ENCODE data around the gene C2CD3.

Gene C2CD3

DNA sequence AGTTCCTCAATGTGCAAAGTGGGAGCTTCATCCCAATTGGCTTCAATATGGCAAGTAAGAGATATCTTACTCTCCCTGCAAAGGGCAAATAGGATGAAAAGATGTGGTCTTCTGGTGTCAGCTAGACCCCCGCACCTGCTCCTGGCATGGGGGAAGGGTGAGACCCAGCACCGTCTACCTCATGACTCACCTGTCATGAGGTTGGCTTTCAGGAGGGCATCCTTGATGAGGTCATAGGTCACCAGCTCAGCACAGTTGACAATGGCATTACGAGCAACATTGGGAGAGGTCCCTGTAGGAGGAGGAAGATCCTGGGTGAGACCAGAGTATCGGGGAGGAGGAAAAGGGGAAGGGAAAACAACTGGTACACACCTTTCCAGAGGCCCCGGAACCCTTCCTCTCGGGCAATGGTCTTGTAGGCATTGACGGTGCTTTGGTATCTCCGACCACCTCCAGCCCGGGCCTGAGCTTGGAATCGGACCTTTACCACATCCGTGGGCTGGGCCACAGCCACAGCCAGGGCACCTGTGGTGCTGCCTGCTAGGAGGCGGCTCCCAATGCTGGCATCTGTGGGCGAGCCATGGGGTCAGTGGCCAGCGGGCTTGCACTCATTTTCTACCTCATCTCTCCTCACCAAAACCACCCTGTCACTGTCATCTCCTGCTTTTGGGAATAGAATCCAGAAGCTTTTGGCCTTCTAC, 194.2 kb downstream of the C2CD3 start:
- H3K4me3 ChIP-seq (ENCODE audit: low read length), result no peak overlapping the region
- DNase-seq (ENCODE audit: low read depth, low spot score), result no peak

DNA sequence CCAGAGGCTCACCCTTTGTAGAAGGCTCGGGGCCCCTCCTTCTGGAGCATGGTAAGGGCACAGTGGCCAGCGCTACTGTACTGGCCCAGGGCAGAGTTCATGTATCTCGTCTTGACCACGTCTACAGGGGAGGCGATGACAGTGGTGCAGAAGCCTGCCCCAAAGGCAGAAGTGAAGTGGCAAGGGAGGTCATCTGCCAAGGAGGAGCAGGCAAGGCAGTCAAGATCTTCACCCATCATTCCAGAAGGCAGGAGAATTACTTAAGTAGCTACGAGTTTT, 195.4 kb downstream of the C2CD3 start:
- no peak for DNase-seq (ENCODE audit: low read depth, low spot score)
- H3K4me3 ChIP-seq (ENCODE audit: low read length), result no peak overlapping the region

DNA sequence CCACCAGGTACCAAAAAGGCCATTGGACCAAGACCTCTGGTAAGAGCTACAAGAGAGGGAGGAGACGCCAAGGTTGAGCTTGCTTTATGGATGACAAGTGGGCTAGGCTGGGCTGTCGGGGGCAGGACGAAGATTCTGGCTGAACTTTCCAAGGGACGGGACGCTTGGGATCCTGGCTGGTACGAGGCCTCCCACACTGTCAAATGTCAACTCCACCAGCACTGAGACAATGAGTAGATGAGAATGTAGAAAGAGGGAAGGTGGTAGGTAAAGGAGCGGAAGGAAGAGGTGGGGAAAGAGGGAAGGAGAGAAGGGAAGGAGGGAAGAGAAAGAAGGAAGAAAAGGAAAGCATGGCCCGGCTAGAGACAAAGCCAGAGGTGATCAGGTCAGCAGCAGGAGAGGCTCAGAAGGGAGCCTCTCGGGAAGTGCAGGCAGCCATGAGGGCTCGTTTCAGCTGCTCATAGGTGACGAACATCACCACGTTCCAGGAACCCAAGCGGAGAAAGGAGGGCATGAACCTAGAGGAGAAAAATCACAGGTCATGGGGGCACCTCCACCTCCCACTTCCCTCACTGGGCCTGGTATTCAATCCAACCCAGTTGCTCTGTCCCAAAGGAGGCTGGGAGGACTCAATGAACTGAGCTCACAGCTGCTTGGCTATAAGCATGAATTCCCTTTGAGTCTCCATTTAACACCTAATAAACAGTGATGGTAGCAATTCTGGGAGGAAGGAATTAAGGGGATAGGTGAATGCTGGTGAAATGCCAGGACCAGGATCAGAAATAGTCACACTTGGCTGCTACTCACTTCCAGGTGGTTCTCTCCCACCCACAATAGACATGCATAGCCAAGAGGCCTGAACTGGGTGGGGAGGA, 196.0 kb downstream of the C2CD3 start:
- DNase-seq (ENCODE audit: low read depth, low spot score), result no peak
- no peak overlapping the region for H3K4me3 ChIP-seq (ENCODE audit: low read length)

DNA sequence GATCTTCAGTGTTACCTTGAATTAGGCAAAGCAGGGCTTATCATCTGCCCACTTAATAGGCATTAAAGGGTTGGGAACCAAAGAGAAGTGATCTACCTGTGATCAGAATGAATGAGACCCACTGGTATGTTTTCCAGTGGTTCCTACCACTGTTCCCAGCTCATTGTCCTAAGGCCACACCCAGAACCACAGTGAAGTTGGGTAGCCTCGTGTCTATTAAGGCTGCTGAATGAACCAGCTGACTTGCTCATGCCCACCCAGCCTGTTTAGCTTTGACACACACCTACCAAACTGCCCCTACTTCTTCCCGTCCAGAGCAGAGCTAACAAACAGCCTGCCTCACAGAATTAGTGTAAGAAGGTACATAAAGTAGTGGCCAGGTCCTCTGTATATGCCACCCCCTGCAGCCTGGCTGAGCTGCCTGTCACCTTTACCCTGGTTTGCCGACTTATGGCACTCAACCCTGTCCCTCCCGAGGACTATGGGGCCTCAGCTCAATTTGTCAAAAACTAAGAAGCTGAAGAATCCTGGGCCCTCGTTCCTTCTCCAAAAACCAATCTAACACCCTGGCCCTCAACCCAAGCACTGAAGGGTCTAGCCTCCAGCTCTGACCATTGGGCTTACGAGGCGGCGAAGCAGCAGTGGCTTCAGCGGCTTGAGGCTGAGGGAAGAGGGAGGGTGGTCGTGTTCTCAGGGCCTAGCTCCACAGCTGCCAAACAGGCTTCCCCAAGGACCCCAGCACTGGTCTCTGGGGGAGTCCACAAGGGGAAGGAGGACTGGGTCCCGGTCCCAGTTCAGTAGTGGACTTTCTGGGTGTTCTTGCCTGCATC, 198.0 kb downstream of the C2CD3 start:
- no peak overlapping the region for H3K4me3 ChIP-seq (ENCODE audit: low read length)
- DNase-seq (ENCODE audit: low read depth, low spot score), result no peak

DNA sequence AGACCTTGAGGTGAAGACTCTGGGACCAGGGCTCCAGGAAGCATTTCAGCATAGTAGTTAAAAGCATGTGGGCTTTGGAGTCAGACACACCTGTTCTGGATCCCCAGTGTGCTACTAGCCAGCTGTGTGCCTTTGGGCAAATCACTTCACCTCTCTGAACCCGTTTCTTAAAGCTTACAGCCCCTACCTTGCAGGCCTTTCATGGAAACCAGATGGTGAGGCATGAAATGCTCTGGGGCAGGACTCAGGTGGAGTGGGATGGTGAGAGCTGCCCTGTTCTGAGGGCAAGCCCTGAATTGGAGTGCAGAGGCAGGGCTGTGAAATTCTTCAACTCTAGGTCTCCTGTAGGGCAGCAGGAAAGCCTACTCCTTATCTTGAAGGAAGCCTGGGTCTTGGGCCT, 198.6 kb downstream of the C2CD3 start:
- no peak for DNase-seq (ENCODE audit: low read depth, low spot score)
- no peak overlapping the region for H3K4me3 ChIP-seq (ENCODE audit: low read length)

DNA sequence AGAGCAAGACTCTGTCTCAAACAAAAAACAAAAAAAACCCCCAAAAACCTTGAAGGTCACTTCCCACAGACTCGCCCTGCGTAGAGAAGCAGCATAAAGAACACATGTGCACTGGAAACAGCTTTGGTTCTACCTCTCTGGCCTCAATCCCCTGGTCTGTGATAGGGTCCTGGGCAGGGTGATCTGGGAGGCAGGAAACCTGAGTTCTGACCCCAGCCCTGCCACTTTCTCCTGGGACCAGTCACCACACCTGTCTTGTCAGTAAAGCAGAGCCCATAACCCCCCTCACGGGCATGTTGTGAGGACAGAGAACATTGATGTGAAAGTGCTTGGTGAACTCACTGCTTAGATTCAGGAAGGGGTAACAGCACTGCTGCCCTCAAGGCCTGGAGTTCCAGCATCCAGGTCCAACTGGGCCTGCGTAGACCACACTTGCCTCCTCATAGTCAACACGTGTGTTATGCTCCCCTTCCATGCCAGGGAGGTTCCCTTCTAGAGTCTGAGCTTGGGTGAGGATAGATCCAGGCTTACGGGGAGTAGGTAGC, 199.6 kb downstream of the C2CD3 start:
- no peak overlapping the region for H3K4me3 ChIP-seq (ENCODE audit: low read length)
- no peak for DNase-seq (ENCODE audit: low read depth, low spot score)

DNA sequence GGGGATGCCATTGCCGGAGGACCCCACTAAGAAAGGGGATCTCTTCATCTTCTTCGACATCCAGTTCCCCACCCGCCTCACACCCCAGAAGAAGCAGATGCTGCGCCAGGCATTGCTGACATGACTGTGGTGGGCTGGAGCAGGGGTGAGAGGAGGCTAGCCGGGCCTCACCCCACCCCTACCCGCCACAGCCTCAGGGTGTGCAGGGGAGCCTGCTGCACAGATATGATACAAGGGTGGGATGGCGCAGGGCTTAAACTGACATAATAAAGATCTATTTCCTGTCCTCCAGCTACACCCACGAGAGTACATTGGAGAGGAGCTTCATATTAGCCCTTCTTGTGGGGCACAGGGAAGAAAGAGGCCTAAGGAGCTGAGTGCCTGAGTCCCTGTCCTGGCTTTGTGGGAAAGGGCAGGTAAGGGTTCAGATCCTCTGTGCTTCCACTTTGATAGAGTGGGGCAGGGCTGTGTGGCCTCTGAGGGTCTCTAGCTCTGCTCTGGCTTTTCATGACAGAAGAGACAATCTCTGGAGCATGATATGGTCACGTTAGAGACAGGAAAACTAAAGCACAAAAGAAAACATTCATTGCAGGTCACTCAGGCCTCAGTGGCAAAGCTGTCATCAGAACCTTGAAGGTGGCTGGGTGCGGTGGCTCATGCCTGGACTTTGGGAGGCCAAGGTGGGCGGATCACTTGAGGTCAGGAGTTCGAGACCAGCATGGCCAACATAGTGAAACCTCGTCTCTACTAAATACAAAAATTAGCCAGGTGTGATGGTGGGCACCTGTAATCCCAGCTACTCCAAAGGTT, 200.6 kb downstream of the C2CD3 start:
- DNase-seq (ENCODE audit: low read depth, low spot score), result peak; percentile 69
- no peak overlapping the region for H3K4me3 ChIP-seq (ENCODE audit: low read length)

DNA sequence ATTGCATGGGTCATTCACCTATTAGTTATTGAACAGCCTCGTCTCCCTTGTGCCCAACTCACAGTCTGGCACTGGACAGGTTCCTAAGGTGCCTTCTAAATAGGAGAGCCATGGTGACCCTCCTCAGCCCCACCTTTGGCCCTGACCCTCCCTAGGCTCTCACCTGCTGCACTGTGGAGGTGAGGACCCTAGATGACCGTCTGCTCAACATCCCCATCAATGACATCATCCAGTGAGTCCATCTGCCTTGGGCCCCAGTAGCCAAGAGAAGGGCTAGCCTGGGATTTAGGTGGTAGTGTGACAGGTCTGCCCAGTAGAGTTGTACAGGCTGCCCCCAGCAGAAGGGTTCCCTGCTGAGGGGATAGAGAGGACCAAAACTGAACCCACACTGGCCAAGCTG, 201.7 kb downstream of the C2CD3 start:
- H3K4me3 ChIP-seq (ENCODE audit: low read length), result no peak overlapping the region
- no peak for DNase-seq (ENCODE audit: low read depth, low spot score)

DNA sequence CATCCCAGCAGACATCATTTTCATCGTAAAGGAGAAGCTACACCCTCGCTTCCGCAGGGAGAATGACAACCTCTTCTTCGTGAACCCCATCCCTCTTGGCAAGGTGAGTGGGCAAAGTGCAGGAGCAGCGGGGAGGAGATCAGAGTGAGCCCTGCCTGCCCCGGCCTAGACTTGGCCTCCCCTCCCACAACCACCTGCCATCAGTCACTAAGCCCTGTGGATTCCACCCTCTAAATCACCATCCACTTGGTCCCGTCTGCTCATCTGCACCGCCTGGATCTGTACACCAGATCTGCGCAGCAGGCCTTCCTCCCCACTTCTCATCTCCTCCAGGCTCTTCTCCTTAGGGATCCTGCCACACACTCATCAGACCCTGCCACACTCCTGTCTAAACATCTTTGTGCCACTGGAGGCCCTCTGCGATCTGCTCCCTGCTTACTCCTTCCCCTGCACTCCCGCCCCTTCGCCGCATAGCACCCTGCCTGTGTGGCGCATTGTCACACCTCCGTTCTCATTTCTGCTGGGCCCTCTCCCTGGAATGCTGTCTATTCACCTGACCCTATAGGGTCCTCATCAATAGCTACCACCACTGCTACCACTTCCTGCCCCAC, 202.3 kb downstream of the C2CD3 start:
- no peak for DNase-seq (ENCODE audit: low read depth, low spot score)
- no peak overlapping the region for H3K4me3 ChIP-seq (ENCODE audit: low read length)

DNA sequence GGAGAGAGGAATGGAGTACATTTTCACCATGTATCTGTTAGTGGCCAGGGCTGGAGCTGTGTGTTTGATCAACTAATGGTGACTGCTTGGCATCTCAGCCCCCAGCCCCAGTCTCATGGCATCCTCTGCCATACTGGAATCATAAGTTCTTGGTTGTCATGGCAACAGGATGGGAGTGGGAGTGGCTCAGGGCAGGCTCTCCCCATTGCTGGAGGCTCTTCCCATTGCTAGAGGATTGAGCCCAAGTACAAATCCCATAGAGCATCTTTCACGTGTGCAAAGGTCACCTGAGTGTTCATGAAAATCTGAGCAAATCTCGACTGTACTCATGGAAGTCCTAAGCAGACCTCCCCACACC, 205.1 kb downstream of the C2CD3 start:
- H3K4me3 ChIP-seq (ENCODE audit: low read length), result no peak overlapping the region
- DNase-seq (ENCODE audit: low read depth, low spot score), result no peak

DNA sequence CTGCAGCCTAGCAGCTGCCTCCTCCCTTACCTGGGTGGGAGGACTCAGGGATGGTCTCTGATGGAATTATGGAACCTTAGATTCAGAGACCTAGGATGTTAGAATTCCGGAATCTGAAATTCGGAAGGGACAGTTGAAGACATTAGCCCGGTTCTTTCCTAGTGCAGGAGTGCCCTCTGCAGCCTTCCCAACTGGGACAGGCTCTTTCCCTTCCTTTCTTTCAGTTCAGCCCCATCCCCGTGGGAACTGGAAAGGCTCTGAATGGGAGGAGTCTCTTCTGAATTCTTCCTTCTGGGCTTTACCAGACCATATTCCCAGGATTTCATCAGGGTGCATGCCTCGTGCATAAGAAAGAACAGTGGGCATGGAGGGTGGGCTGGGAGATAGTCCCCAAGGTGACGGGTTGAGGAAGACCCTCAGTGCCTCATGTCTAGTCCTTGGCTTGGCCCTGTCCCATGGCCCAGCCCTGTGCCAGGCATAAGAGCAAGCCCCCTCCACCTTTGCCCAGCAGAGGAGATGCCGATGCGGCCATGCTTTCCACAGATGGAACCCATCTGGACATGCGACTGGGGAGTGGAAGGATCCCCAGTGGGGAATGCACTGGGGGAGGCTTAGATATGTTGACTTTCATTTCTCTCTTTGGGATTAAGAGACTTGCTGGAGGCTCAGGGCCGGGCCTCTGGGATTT, 205.6 kb downstream of the C2CD3 start:
- H3K4me3 ChIP-seq (ENCODE audit: low read length), result no peak overlapping the region
- no peak for DNase-seq (ENCODE audit: low read depth, low spot score)

DNA sequence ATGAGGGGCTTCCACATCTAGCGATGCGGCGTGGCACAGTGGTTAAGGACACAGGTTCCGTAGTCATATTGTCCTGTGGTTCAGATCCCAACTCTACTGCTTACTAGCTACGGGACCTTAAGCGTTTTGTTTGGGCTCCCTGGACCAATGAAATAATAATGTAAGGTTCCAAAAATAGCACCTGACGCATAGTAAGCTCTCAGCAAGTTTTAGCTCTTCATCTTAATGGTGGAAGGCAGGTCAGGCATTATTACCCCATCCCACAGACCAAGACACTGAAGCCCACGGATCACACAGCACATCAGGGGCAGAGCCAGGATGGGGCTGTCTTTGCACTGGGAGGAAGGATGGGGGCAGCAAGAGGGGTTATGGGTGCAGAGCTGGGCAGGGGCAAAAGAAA, 206.9 kb downstream of the C2CD3 start:
- no peak overlapping the region for H3K4me3 ChIP-seq (ENCODE audit: low read length)
- DNase-seq (ENCODE audit: low read depth, low spot score), result no peak
